GM21360 (cell line): Measurements from ENCODE around the gene FN3K.

Experiments used
- ATAC-seq: cut with Tn5 transposase; IDR thresholded peaks from one replicate; pipeline ENCODE4 v1.9.1; 2021; ENCODE audit warnings: mild to moderate bottlenecking, moderate library complexity; ENCODE audit not compliant: unreplicated experiment

The FN3K gene

GRCh38 chr17:82703036-82703745 lies 32.2 kb upstream of the FN3K start:
- ATAC-seq = no peak

GRCh38 chr17:82703935-82704865 lies 31.2 kb upstream of the FN3K start:
- ATAC-seq = no peak

- no peak for ATAC-seq
Observed at GRCh38 chr17:82704886-82705285, 30.5 kb upstream of the FN3K start.

GRCh38 chr17:82705756-82706155 lies 29.7 kb upstream of the FN3K start:
- ATAC-seq = no peak

GRCh38 chr17:82709024-82709675 lies 26.3 kb upstream of the FN3K start:
- ATAC-seq = no peak

- ATAC-seq = no peak
Observed at GRCh38 chr17:82709676-82710498, 25.5 kb upstream of the FN3K start.

GRCh38 chr17:82710499-82711232 lies 24.7 kb upstream of the FN3K start:
- no peak for ATAC-seq

- no peak for ATAC-seq
Observed at GRCh38 chr17:82713071-82713723, 22.2 kb upstream of the FN3K start.

- ATAC-seq = peak; percentile 60
Observed at GRCh38 chr17:82716203-82717010, 19.0 kb upstream of the FN3K start, which contains the start of gene FN3KRP. Gene FN3KRP, plus strand, starts transcription at chr17:82716706. Its CDS starts 50 bp downstream, at chr17:82716756.

GRCh38 chr17:82718986-82719685 lies 16.3 kb upstream of the FN3K start:
- ATAC-seq = no peak

GRCh38 chr17:82720204-82720603 lies 15.2 kb upstream of the FN3K start:
- ATAC-seq = no peak

- no peak for ATAC-seq
Observed at GRCh38 chr17:82722341-82723013, 12.9 kb upstream of the FN3K start.

GRCh38 chr17:82723169-82723807 lies 12.1 kb upstream of the FN3K start:
- ATAC-seq = no peak

- no peak for ATAC-seq
Observed at GRCh38 chr17:82726427-82726826, 9.0 kb upstream of the FN3K start.

GRCh38 chr17:82729479-82730260 lies 5.7 kb upstream of the FN3K start:
- ATAC-seq = no peak

GRCh38 chr17:82732118-82732743 lies 3.2 kb upstream of the FN3K start:
- no peak for ATAC-seq
